Activated naive CD4-positive, alpha-beta T cell treated with anti-CD3 and anti-CD28 coated beads, Interleukin-2, amount 10 ng/mL, durations not matched to agents 7 days and 5 days (primary cell): ENCODE data around the gene SLC25A34.
"Not testable (repeated sequence)": the region's sequence is repeated elsewhere in the genome, so short reads cannot be mapped to it uniquely, and the experiment has no call there.

ENCODE experiments used
- CTCF ChIA-PET: fragments of 350-600 bp; sonication (Branson Sonifier 250); formaldehyde crosslinking; loops from one replicate; lab custom pipeline; 2021; ENCODE audit warnings: antibody characterized with exemption; lab: Charles Lee
- DNase-seq: peaks from one replicate; pipeline ENCODE4 v3.0.0-alpha.2; 2020
- H3K27ac Mint-ChIP-seq: one replicate; pipeline ENCODE4 v1.8.0; 2021; ENCODE audit warnings: mild to moderate bottlenecking, moderate library complexity, mixed read lengths
- H3K27me3 Mint-ChIP-seq: one replicate; pipeline ENCODE4 v1.8.0; 2021; ENCODE audit warnings: mild to moderate bottlenecking, mixed read lengths
- H3K36me3 Mint-ChIP-seq: one replicate; pipeline ENCODE4 v1.8.0; 2021; ENCODE audit warnings: mixed read lengths
- H3K4me1 Mint-ChIP-seq: one replicate; pipeline ENCODE4 v1.8.0; 2021; ENCODE audit warnings: mixed read lengths
- H3K4me3 Mint-ChIP-seq: one replicate; pipeline ENCODE4 v1.8.0; 2021; ENCODE audit warnings: mild to moderate bottlenecking, moderate library complexity, mixed read lengths
- H3K9me3 Mint-ChIP-seq: one replicate; pipeline ENCODE4 v1.8.0; 2021; ENCODE audit warnings: mixed read lengths

The SLC25A34 gene

GRCh38 chr1:15736038-15736891 is at the start of gene SLC25A34:
Gene SLC25A34, plus strand, starts transcription at chr1:15736258. Its CDS starts 228 bp downstream, at chr1:15736486.
- H3K27ac Mint-ChIP-seq: no peak within 1 kb of the TSS
- peaks cover 3% of the 10 kb centered on the region for H3K4me1 Mint-ChIP-seq
- H3K4me3 Mint-ChIP-seq: no peak within 1 kb of the TSS
- peaks cover 2% of the 10 kb centered on the region for H3K27me3 Mint-ChIP-seq
- no peaks in the 10 kb centered on the region for H3K9me3 Mint-ChIP-seq
- no peak for DNase-seq
- H3K36me3 Mint-ChIP-seq: peaks cover 6% of the 10 kb centered on the region
- CTCF ChIA-PET: no interaction called here

GRCh38 chr1:15687446-15687845 is 48.6 kb upstream of the SLC25A34 start:
- no peak for DNase-seq
- Mint-ChIP-seq H3K27me3 (no peaks in the 10 kb centered on the region), H3K9me3 (no peaks in the 10 kb centered on the region), H3K27ac (no peak overlapping the region), H3K4me1 (peaks cover 29% of the 10 kb centered on the region), H3K4me3 (no peak overlapping the region), H3K36me3 (peaks cover 19% of the 10 kb centered on the region)
- CTCF ChIA-PET: no interaction called here

- Mint-ChIP-seq H3K27me3 (no peaks in the 10 kb centered on the region), H3K4me1 (peaks cover 30% of the 10 kb centered on the region), H3K4me3 (no peak overlapping the region), H3K36me3 (peaks cover 28% of the 10 kb centered on the region), H3K27ac (no peak overlapping the region), H3K9me3 (no peaks in the 10 kb centered on the region)
- DNase-seq: no peak
- CTCF ChIA-PET: no interaction called here
These were observed 45.7 kb upstream of the SLC25A34 start for GRCh38 chr1:15690317-15690716.

GRCh38 chr1:15691434-15692032 is 44.5 kb upstream of the SLC25A34 start:
- Mint-ChIP-seq H3K4me3 (no peak overlapping the region), H3K4me1 (peaks cover 30% of the 10 kb centered on the region)
- CTCF ChIA-PET: no interaction called here

GRCh38 chr1:15692121-15692682 is 43.9 kb upstream of the SLC25A34 start:
- CTCF ChIA-PET: no interaction called here
- no peak overlapping the region for H3K4me3 Mint-ChIP-seq
- H3K27me3 Mint-ChIP-seq: no peaks in the 10 kb centered on the region
- DNase-seq: no peak
- H3K27ac Mint-ChIP-seq: peak overlapping the region; percentile 61
- peaks cover 37% of the 10 kb centered on the region for H3K4me1 Mint-ChIP-seq
- H3K9me3 Mint-ChIP-seq: no peaks in the 10 kb centered on the region
- peaks cover 28% of the 10 kb centered on the region for H3K36me3 Mint-ChIP-seq

More at GRCh38 chr1:15691434-15692032, 44.5 kb upstream of the SLC25A34 start:
- no peaks in the 10 kb centered on the region for H3K27me3 Mint-ChIP-seq
- no peaks in the 10 kb centered on the region for H3K9me3 Mint-ChIP-seq
- H3K27ac Mint-ChIP-seq: no peak overlapping the region
- peaks cover 25% of the 10 kb centered on the region for H3K36me3 Mint-ChIP-seq
- no peak for DNase-seq

GRCh38 chr1:15693371-15693770 is 42.7 kb upstream of the SLC25A34 start:
- CTCF ChIA-PET: no interaction called here
- H3K4me1 Mint-ChIP-seq: peaks cover 39% of the 10 kb centered on the region
- peaks cover 22% of the 10 kb centered on the region for H3K36me3 Mint-ChIP-seq
- no peaks in the 10 kb centered on the region for H3K27me3 Mint-ChIP-seq
- no peak overlapping the region for H3K4me3 Mint-ChIP-seq
- H3K9me3 Mint-ChIP-seq: no peaks in the 10 kb centered on the region
- no peak overlapping the region for H3K27ac Mint-ChIP-seq
- DNase-seq: no peak

- DNase-seq: peak; percentile 70
- H3K4me1 Mint-ChIP-seq: peaks cover 49% of the 10 kb centered on the region
- peak overlapping the region; percentile 82 for H3K4me3 Mint-ChIP-seq
- H3K27me3 Mint-ChIP-seq: no peaks in the 10 kb centered on the region
- peak overlapping the region; percentile 100 for H3K27ac Mint-ChIP-seq
- CTCF ChIA-PET: interaction anchor here (0.6 to 2.2 kb wide), 4 partner anchors 8 to 66 kb away, joined by 3 to 6 read pairs (median 4); no protein-coding TSS in a partner anchor
- no peaks in the 10 kb centered on the region for H3K9me3 Mint-ChIP-seq
- peaks cover 25% of the 10 kb centered on the region for H3K36me3 Mint-ChIP-seq
These were observed 39.0 kb upstream of the SLC25A34 start for GRCh38 chr1:15696956-15697521.

- H3K27ac Mint-ChIP-seq: peak overlapping the region; percentile 84
- H3K4me1 Mint-ChIP-seq: peaks cover 49% of the 10 kb centered on the region
- H3K9me3 Mint-ChIP-seq: no peaks in the 10 kb centered on the region
- H3K27me3 Mint-ChIP-seq: no peaks in the 10 kb centered on the region
- peak overlapping the region; percentile 33 for H3K4me3 Mint-ChIP-seq
- DNase-seq: no peak
- peaks cover 25% of the 10 kb centered on the region for H3K36me3 Mint-ChIP-seq
- CTCF ChIA-PET: interaction anchor here (1.5 to 2.2 kb wide), 2 partner anchors 10 to 43 kb away, joined by 4 to 6 read pairs; no protein-coding TSS in a partner anchor
These were observed 37.9 kb upstream of the SLC25A34 start for GRCh38 chr1:15698201-15698600.

GRCh38 chr1:15699321-15699720 is 36.7 kb upstream of the SLC25A34 start:
- Mint-ChIP-seq H3K36me3 (peaks cover 25% of the 10 kb centered on the region), H3K4me1 (peaks cover 50% of the 10 kb centered on the region), H3K27ac (peak overlapping the region; percentile 72)
- CTCF ChIA-PET, H3K9me3 Mint-ChIP-seq, DNase-seq, H3K27me3 Mint-ChIP-seq, H3K4me3 Mint-ChIP-seq: not testable (repeated sequence)

- Mint-ChIP-seq H3K9me3 (no peaks in the 10 kb centered on the region), H3K36me3 (peaks cover 17% of the 10 kb centered on the region), H3K27me3 (no peaks in the 10 kb centered on the region), H3K27ac (no peak overlapping the region), H3K4me3 (no peak overlapping the region), H3K4me1 (peaks cover 40% of the 10 kb centered on the region)
- CTCF ChIA-PET: interaction anchor here (0.7 kb wide), 1 partner anchor 669 kb away, joined by 3 read pairs; no protein-coding TSS in a partner anchor
- no peak for DNase-seq
These were observed 35.5 kb upstream of the SLC25A34 start for GRCh38 chr1:15700508-15700907.

- Mint-ChIP-seq H3K36me3 (peaks cover 19% of the 10 kb centered on the region), H3K4me1 (peaks cover 31% of the 10 kb centered on the region), H3K27me3 (no peaks in the 10 kb centered on the region), H3K9me3 (no peaks in the 10 kb centered on the region), H3K27ac (no peak overlapping the region), H3K4me3 (no peak overlapping the region)
- CTCF ChIA-PET: no interaction called here
- no peak for DNase-seq
These were observed 34.3 kb upstream of the SLC25A34 start for GRCh38 chr1:15701784-15702183.

GRCh38 chr1:15702722-15703550 is 33.1 kb upstream of the SLC25A34 start:
- H3K36me3 Mint-ChIP-seq: peaks cover 15% of the 10 kb centered on the region
- CTCF ChIA-PET: interaction anchor here (0.9 kb wide), 1 partner anchor 109 kb away, joined by 3 read pairs; no protein-coding TSS in a partner anchor
- H3K4me3 Mint-ChIP-seq: no peak overlapping the region
- H3K9me3 Mint-ChIP-seq: no peaks in the 10 kb centered on the region
- peaks cover 20% of the 10 kb centered on the region for H3K4me1 Mint-ChIP-seq
- no peaks in the 10 kb centered on the region for H3K27me3 Mint-ChIP-seq
- H3K27ac Mint-ChIP-seq: peak overlapping the region; percentile 19
- no peak for DNase-seq

- H3K4me1 Mint-ChIP-seq: peaks cover 15% of the 10 kb centered on the region
- no peak for DNase-seq
- H3K36me3 Mint-ChIP-seq: peaks cover 15% of the 10 kb centered on the region
- CTCF ChIA-PET: no interaction called here
- H3K9me3 Mint-ChIP-seq: no peaks in the 10 kb centered on the region
- peak overlapping the region; percentile 19 for H3K27ac Mint-ChIP-seq
- no peaks in the 10 kb centered on the region for H3K27me3 Mint-ChIP-seq
- H3K4me3 Mint-ChIP-seq: no peak overlapping the region
These were observed 32.5 kb upstream of the SLC25A34 start for GRCh38 chr1:15703562-15703961.
